Astrocyte (in vitro differentiated cells and primary cell): ENCODE data around the gene CFAP99. TPM values are rescaled to one million over a fixed set of nuclear protein-coding genes. Genes with fewer than 3 reads are reported as not detected.
A peak's percentile ranks its signal among the peaks of the same experiment; 100 is the strongest.

Experiments
- DNase-seq: peaks from one replicate; pipeline ENCODE4 v3.0.0-alpha.2; 2010; ENCODE audit warnings: low read depth
- FAIRE-seq: peaks from 2 replicates; lab custom pipeline; 2011; peaks lifted over from hg19 to GRCh38; lab: Jason Lieb, UNC
- H2AFZ ChIP-seq: 2 replicates; pipeline ENCODE4 v1.6.0; 2012; ENCODE audit warnings: low read depth, low read length, inconsistent platforms
- H3K27ac ChIP-seq: 2 replicates; pipeline ENCODE4 v1.5.1; 2011; ENCODE audit warnings: low read depth, low read length, inconsistent platforms
- H3K27me3 ChIP-seq: 2 replicates; pipeline ENCODE4 v1.6.0; 2011; ENCODE audit warnings: low read length, inconsistent platforms; ENCODE audit not compliant: insufficient read depth
- H3K36me3 ChIP-seq: 2 replicates; pipeline ENCODE4 v1.5.1; 2011; ENCODE audit warnings: low read length, inconsistent platforms; ENCODE audit not compliant: insufficient read depth
- H3K4me1 ChIP-seq: 2 replicates; pipeline ENCODE4 v1.5.1; 2011; ENCODE audit warnings: low read length, inconsistent platforms; ENCODE audit not compliant: insufficient read depth
- H3K4me2 ChIP-seq: 2 replicates; pipeline ENCODE4 v1.6.0; 2012; ENCODE audit warnings: low read length, inconsistent platforms
- H3K4me3 ChIP-seq: 2 replicates; pipeline ENCODE4 v1.5.1; 2011; ENCODE audit warnings: low read depth, mild to moderate bottlenecking, low read length, inconsistent platforms; ENCODE audit not compliant: insufficient read depth
- H3K79me2 ChIP-seq: 2 replicates; pipeline ENCODE4 v1.6.0; 2012; ENCODE audit warnings: mild to moderate bottlenecking, low read length, inconsistent platforms; ENCODE audit not compliant: insufficient read depth
- H3K9ac ChIP-seq: 2 replicates; pipeline ENCODE4 v1.6.0; 2012; ENCODE audit warnings: mild to moderate bottlenecking, low read length, inconsistent platforms
- H3K9me3 ChIP-seq: 2 replicates; pipeline ENCODE4 v1.5.1; 2012; ENCODE audit warnings: low read depth, mild to moderate bottlenecking, low read length, inconsistent platforms; ENCODE audit not compliant: insufficient read depth
- H4K20me1 ChIP-seq: 2 replicates; pipeline ENCODE4 v1.6.0; 2012; ENCODE audit warnings: low read length, inconsistent platforms; ENCODE audit not compliant: insufficient read depth
- H3K27ac Mint-ChIP-seq: one replicate; pipeline ENCODE4 v1.8.0; 2021; ENCODE audit warnings: mild to moderate bottlenecking, mixed read lengths; ENCODE audit not compliant: unreplicated experiment
- H3K27me3 Mint-ChIP-seq: one replicate; pipeline ENCODE4 v1.8.0; 2021; ENCODE audit warnings: low read depth, mixed read lengths; ENCODE audit not compliant: unreplicated experiment
- H3K36me3 Mint-ChIP-seq: one replicate; pipeline ENCODE4 v1.8.0; 2021; ENCODE audit warnings: low read depth, mixed read lengths; ENCODE audit not compliant: unreplicated experiment
- H3K4me1 Mint-ChIP-seq: one replicate; pipeline ENCODE4 v1.8.0; 2021; ENCODE audit warnings: low read depth, mixed read lengths; ENCODE audit not compliant: unreplicated experiment
- H3K4me3 Mint-ChIP-seq: one replicate; pipeline ENCODE4 v1.8.0; 2021; ENCODE audit warnings: mild to moderate bottlenecking, moderate library complexity, mixed read lengths; ENCODE audit not compliant: unreplicated experiment
- H3K9me3 Mint-ChIP-seq: one replicate; pipeline ENCODE4 v1.8.0; 2021; ENCODE audit warnings: mild to moderate bottlenecking, mixed read lengths; ENCODE audit not compliant: unreplicated experiment
- EZH2 ChIP-seq: IDR thresholded peaks from 2 replicates; pipeline ENCODE4 v1.6.1; 2012; ENCODE audit warnings: mild to moderate bottlenecking, low read length, inconsistent platforms; ENCODE audit not compliant: insufficient read depth
- total RNA-seq: library from RNA; stranded (reverse); gene quantifications from 2 replicates; pipeline ENCODE4 v1.2.1, GENCODE V29; 2021
- TF ChIP-seq, protein P1 (sequence below): IDR thresholded peaks from 2 replicates; pipeline ENCODE4 v1.5.1; 2011; ENCODE audit warnings: low read depth, mild to moderate bottlenecking, inconsistent platforms, low read length, moderate library complexity; ENCODE audit not compliant: insufficient read depth

CFAP99 gene
- total RNA-seq, 1 donor from 2014 or later = not detected

DNA sequence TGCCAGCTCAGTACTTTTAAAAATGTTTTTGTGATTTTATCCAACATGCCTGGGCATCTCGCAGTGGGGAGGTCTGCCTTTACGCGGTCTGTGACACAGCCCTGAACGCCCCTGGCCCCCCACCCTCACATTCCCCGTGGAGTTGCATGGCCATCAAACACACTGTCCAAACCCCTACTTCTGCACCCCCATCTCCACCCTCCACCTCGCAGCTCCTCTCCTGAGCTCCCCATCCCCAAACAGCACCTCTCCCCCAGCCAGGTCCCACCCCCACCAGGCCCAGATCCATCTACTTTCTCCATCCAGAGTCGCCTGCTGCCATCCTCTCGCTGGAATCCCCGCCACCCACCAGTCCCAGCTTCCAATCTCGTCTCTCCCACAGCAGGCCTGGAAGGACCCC, 9.8 kb upstream of the CFAP99 start:
- DNase-seq = no peak
- no peak for FAIRE-seq
- no peak overlapping the region for H3K27ac ChIP-seq
- H3K9ac ChIP-seq = no peak overlapping the region
- H3K4me1 ChIP-seq = peaks cover 18% of the 10 kb centered on the region
- Mint-ChIP-seq H3K4me3 (no peak overlapping the region), H3K27ac (no peak overlapping the region), H3K4me1 (peaks cover 12% of the 10 kb centered on the region), H3K9me3 (no peaks in the 10 kb centered on the region), H3K27me3 (peaks cover 52% of the 10 kb centered on the region), H3K36me3 (no peaks in the 10 kb centered on the region)
- H3K27me3 ChIP-seq = peaks cover 19% of the 10 kb centered on the region
- TF ChIP-seq EZH2 = no peak
- TF ChIP-seq, protein P1, sequence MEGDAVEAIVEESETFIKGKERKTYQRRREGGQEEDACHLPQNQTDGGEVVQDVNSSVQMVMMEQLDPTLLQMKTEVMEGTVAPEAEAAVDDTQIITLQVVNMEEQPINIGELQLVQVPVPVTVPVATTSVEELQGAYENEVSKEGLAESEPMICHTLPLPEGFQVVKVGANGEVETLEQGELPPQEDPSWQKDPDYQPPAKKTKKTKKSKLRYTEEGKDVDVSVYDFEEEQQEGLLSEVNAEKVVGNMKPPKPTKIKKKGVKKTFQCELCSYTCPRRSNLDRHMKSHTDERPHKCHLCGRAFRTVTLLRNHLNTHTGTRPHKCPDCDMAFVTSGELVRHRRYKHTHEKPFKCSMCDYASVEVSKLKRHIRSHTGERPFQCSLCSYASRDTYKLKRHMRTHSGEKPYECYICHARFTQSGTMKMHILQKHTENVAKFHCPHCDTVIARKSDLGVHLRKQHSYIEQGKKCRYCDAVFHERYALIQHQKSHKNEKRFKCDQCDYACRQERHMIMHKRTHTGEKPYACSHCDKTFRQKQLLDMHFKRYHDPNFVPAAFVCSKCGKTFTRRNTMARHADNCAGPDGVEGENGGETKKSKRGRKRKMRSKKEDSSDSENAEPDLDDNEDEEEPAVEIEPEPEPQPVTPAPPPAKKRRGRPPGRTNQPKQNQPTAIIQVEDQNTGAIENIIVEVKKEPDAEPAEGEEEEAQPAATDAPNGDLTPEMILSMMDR = no peak
- peaks cover 5% of the 10 kb centered on the region for H4K20me1 ChIP-seq
- no peaks in the 10 kb centered on the region for H3K9me3 ChIP-seq
- no peaks in the 10 kb centered on the region for H3K36me3 ChIP-seq
- no peak overlapping the region for H2AFZ ChIP-seq
- H3K4me3 ChIP-seq = no peak overlapping the region
- H3K4me2 ChIP-seq = no peak overlapping the region
- H3K79me2 ChIP-seq = no peaks in the 10 kb centered on the region

DNA sequence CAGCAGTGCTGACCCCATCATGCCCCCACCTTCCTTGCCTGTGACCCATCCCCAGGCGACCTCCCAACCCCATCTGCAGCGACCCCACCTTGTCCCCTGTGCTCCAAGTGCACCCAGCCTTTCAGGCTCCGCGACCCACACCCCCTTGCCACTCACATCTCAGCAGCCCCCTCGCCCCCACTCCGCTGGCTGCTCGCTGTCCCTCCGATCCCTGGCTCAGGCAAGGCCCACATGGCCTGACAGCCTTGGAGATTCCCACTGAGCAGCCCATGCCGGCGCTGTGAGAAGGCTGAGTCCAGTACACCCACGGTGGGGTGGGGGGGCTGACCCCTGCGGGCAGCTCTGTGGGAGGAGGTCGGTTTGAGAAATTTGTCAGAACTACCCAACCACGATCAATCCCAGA, 9.4 kb upstream of the CFAP99 start:
- Histone ChIP-seq H3K4me3 (no peak overlapping the region), H3K9ac (no peak overlapping the region), H3K27ac (no peak overlapping the region), H3K36me3 (no peaks in the 10 kb centered on the region), H3K4me1 (peaks cover 19% of the 10 kb centered on the region), H3K79me2 (no peaks in the 10 kb centered on the region), H2AFZ (no peak overlapping the region), H3K4me2 (no peak overlapping the region), H3K9me3 (no peaks in the 10 kb centered on the region), H3K27me3 (peaks cover 23% of the 10 kb centered on the region), H4K20me1 (peaks cover 5% of the 10 kb centered on the region)
- no peak for TF ChIP-seq EZH2
- TF ChIP-seq, protein P1 = no peak
- no peak for FAIRE-seq
- peaks cover 53% of the 10 kb centered on the region for H3K27me3 Mint-ChIP-seq
- no peaks in the 10 kb centered on the region for H3K36me3 Mint-ChIP-seq
- H3K9me3 Mint-ChIP-seq = no peaks in the 10 kb centered on the region
- peaks cover 12% of the 10 kb centered on the region for H3K4me1 Mint-ChIP-seq
- H3K27ac Mint-ChIP-seq = no peak overlapping the region
- no peak overlapping the region for H3K4me3 Mint-ChIP-seq
- DNase-seq = no peak

DNA sequence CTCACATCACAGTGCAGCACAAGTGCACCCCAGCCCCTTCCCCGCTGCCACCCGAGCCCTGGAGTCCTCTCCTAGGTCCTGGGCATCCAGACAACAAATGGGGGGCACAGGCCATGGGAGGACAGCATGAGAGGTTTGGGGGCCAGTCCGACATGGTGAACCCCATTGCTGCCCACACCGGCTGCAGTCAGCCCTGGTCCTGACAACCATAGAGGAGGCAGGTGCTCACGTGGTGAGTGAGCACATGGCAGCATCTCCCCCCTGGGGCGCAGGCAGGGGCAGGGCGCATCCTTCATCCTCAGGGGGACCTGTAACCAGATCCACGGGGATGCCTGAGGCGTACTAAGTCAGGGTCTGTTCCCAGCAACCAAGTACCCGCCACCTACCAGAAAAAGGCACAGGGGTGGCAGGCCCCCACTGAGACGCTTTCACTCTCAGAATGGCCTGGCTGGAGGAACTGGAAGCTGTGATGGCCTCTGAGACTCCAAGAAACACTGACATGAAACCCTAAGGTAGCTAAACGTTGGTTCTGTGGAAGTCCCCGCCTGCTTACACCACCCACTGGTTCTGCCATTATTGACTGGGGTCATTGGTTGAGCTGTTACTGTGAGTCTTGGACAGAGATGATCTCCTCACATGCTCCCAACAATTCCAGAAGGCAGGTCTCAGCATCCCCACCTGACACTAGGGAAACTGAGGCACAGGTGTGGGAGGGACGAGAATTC, 6.8 kb upstream of the CFAP99 start:
- no peaks in the 10 kb centered on the region for H3K79me2 ChIP-seq
- peak overlapping the region; percentile 79 for H3K4me2 ChIP-seq
- H3K9me3 Mint-ChIP-seq = no peaks in the 10 kb centered on the region
- H3K4me1 Mint-ChIP-seq = peaks cover 12% of the 10 kb centered on the region
- H4K20me1 ChIP-seq = peaks cover 5% of the 10 kb centered on the region
- peaks cover 37% of the 10 kb centered on the region for H3K27me3 ChIP-seq
- H3K27ac Mint-ChIP-seq = peak overlapping the region; percentile 3
- H3K27me3 Mint-ChIP-seq = peaks cover 67% of the 10 kb centered on the region
- peaks cover 24% of the 10 kb centered on the region for H3K4me1 ChIP-seq
- no peaks in the 10 kb centered on the region for H3K9me3 ChIP-seq
- DNase-seq (no peak), FAIRE-seq (no peak)
- no peaks in the 10 kb centered on the region for H3K36me3 Mint-ChIP-seq
- no peaks in the 10 kb centered on the region for H3K36me3 ChIP-seq
- H3K4me3 Mint-ChIP-seq = peak overlapping the region; percentile 14
- H2AFZ ChIP-seq = no peak overlapping the region
- TF ChIP-seq, protein P1 = no peak
- no peak for TF ChIP-seq EZH2
- peak overlapping the region; percentile 29 for H3K9ac ChIP-seq
- H3K27ac ChIP-seq = no peak overlapping the region
- no peak overlapping the region for H3K4me3 ChIP-seq
